ENCODE measurements around the gene SPIC.

DNA sequence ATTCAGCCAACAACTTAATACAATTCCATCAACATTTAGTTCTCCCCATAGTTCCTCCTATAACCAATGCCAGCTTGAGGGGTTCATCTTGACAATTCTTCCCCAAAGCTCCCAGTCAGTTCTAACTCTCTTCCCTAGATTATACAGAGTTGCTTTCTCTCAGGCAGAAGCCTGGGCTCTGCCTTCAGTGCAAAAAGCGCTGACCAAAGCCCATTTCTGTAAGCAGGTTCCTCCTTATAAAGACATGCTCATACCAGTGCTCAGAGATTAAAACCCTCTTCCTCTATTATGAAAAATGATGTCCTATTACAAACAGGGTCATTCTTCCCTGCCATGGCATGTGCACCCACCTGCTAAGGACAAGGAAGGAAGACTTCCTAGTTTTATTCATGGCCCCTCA lies 16.2 kb downstream of the SPIC start:
- TF ChIP-seq, protein P1, sequence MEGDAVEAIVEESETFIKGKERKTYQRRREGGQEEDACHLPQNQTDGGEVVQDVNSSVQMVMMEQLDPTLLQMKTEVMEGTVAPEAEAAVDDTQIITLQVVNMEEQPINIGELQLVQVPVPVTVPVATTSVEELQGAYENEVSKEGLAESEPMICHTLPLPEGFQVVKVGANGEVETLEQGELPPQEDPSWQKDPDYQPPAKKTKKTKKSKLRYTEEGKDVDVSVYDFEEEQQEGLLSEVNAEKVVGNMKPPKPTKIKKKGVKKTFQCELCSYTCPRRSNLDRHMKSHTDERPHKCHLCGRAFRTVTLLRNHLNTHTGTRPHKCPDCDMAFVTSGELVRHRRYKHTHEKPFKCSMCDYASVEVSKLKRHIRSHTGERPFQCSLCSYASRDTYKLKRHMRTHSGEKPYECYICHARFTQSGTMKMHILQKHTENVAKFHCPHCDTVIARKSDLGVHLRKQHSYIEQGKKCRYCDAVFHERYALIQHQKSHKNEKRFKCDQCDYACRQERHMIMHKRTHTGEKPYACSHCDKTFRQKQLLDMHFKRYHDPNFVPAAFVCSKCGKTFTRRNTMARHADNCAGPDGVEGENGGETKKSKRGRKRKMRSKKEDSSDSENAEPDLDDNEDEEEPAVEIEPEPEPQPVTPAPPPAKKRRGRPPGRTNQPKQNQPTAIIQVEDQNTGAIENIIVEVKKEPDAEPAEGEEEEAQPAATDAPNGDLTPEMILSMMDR (IDR thresholded peaks at IDR 0.05), result no peak
- TF ChIP-seq POLR2A (IDR thresholded peaks at IDR 0.05) (no peak), EP300 (IDR thresholded peaks at IDR 0.05) (no peak), POLR2AphosphoS5 (IDR thresholded peaks at IDR 0.05) (no peak)

Data from gastroesophageal sphincter (tissue), 3 donors.